HG03025 (cell line): Measurements from ENCODE around the gene CDK6.

Experiments
- ATAC-seq: cut with Tn5 transposase; IDR thresholded peaks from one replicate; pipeline ENCODE4 v1.9.1; 2021; ENCODE audit warnings: mild to moderate bottlenecking, moderate library complexity; ENCODE audit not compliant: unreplicated experiment, low FRiP score

Gene CDK6

DNA sequence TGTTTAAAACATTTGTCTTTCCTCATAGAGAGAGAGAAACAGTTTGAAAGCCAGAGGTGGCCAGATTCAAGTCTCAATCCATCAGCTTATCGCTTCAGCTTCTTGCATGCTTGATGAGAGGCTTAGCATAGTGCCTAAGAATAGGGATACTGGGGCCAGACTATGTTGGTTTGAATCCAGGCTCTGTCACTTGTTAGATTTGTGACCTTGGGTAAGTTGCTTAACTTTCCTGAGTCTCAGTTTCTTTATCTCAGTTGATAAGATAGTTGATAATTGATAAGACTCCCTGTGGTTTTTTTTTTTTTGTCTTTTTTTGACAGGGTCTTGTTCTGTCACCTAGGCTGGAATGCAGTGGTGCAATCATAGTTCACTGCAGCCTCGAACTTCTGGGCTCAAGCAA, 12.1 kb upstream of the CDK6 start:
- no peak for ATAC-seq

- no peak for ATAC-seq
These were observed 10.9 kb upstream of the CDK6 start for GRCh38 chr7:92847305-92847704.

- ATAC-seq = no peak
These were observed 9.4 kb upstream of the CDK6 start for GRCh38 chr7:92845736-92846135.

- no peak for ATAC-seq
These were observed 7.4 kb upstream of the CDK6 start for GRCh38 chr7:92843781-92844180.

DNA sequence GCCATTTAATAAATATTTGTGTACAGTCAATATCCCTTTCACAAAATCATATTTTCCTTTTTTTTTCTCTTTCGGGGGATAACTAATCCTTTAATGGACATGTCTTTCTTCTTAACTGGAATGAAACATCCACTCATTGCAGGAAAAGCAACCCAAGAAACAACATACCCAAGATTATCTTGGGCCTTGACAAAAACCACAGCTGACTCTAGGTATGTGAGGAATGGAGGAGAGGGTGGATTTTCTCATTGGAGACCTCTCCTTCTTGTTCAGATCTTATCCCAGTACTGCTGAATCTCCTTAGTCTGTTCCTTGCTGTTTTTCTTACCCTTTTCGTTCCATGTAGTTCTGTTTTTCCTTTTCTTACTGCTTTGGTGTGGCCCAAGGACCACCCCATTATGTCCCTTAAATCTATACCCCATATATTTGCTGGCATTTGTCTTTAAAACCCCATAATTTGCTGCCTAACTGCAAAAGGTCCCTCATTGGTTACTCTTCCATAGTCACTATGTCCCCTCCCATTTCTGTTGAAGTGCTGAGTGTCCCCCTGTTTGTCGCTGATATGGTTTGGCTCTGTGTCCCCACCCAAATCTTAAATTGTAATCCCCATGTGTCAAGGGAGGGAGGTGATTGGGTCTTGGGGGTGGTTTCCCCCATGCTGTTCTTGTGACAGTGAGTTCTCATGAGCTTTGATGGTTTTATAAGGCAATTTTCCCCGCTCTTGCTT, 6.8 kb upstream of the CDK6 start:
- no peak for ATAC-seq

GRCh38 chr7:92841192-92841591, 4.8 kb upstream of the CDK6 start:
- no peak for ATAC-seq

DNA sequence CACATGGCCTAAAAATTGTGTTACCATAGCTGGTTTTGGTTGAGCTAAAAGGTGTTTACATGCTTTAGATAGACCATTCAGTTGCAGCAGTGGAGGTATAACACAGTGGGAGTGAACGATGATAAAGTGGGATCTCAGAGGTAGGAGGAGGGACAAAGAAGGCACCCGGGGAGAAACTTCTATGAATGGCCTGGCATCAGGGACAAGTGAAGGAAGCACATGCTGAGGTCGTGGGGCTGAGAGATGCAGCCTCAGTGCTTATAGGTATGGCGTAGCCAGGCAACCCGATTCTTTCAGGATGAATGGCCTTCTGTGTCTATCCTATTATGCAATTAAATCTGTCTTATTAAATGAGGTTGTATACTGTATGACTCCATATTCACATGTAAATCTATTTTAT, 3.9 kb upstream of the CDK6 start:
- ATAC-seq = no peak

DNA sequence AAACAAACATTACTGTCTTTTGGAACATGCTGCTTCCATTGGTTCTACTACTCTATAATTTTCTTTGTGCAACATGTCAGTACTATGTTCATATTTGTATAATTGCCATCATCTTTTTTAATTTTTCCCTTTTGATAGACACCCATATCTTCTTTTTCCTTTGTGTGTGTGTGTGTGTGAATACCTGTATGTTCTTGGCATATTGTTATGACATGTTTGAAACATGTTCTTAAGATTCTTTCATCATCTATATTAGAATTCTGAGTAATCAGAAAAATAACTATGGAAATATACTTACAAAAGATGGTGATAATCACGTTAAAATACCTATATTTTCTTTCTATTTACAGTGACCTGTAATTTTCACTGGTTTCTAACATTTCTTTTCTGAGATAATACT, 3.5 kb upstream of the CDK6 start:
- ATAC-seq = no peak

DNA sequence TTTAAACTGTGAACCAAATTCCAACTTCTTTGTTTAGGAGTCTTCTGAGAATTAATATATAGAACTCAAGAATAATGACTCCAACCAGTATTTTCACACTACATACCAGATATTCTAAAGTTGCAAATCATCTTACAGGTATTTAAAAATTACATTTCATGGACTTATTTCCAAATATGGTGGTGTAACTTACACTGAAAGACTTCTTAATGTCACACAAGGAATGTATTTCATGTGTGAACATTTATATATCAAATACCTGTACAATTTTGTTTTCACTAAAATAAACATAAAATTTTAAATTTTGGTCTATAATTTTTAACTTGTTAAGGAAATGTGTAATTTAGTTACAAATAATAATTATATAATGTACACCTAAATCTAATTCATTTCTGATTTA, 2.6 kb upstream of the CDK6 start:
- no peak for ATAC-seq

DNA sequence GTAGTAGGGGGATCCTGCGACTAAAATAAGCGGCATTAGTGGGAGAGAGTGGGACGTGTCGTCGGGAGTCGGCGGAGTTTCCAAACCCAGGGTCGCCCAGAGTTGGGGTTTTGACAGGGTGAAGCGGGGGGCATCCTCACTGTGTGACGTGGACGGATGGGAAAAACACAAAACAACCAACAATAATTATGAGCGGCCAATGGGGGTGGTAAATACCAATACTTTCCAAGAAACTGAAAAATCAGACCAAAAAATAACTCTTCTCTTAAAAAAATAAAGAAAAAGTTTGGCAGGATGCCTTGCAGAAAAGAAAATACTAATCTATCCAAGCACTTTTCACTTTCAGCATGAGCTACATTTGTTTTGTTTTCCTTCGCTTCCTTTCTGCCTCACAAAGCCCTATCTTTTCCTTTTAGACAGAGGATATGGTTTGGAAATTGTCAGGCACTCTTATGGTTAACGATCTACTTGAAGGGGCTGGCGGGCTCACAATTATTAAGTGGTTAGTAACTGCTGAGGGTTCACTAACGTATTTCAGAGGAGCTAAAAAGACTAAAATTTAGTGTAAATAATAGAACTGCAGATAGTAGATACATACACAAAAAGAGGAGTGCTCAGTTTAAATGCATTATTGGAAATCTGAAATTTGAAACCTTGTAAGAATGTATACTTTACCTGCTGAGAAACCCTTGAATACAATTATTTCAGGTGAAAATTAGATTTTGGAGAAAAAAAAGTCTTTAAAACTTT, 802 bp upstream of the CDK6 start:
- ATAC-seq = no peak

DNA sequence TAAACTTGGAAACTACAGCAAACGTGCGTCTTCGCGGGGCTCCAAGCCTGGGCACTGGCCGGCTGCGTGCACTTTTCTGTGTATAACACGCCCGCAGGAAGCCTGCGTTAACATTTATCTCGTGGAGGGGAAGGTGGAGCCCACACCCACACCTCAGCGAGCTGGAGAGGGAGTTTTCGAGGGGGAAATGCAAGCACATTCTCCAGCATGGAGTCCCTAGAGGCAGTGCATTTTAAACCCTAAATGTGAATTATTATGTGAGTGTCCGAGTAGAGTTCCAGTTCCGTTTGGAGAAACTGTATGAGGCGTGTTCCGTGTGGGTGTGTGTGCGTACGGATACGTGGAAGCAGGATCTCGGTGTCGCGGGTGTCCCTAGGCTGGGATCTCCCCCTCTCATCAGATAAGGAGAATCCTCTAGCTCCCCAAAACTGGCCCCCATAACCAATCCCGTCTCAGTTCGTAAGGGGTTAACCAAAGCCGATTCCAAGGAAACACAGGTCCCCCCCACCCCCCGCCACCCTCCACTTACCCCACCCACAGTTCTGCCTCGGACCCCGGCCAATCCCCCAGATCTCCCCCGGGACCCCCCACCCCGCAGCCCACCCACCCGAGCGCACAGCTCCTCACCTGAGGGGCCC, 403 bp downstream of the CDK6 start:
- no peak for ATAC-seq

DNA sequence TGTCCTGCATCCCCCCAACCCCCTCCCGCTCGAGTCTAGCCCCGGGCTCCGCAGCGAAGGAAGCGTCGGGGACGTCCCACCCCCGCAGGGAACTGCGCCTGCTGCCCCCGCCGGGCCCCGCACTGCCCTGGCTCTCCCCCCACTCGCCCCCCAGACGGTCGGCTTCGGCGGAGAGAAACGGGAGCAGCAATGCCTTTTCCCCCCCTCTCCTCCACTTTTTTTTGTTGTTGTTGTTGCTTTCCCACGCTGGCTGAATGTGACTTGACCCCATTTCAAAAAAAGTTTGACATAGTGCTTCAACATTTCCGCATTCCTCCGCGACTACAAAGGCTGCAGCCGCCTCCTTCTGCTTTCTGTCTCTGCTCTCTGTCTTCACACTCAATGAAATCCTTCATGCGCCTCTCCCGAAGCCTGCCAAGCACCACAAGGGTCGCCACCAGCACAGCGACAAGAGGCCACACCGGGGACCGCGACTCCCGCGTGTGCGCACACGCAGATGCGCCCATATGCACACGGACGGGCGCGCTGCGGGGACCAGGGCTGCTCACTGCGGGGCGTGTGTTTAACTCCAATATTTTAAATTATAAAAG, 1.0 kb downstream of the CDK6 start:
- ATAC-seq = no peak

DNA sequence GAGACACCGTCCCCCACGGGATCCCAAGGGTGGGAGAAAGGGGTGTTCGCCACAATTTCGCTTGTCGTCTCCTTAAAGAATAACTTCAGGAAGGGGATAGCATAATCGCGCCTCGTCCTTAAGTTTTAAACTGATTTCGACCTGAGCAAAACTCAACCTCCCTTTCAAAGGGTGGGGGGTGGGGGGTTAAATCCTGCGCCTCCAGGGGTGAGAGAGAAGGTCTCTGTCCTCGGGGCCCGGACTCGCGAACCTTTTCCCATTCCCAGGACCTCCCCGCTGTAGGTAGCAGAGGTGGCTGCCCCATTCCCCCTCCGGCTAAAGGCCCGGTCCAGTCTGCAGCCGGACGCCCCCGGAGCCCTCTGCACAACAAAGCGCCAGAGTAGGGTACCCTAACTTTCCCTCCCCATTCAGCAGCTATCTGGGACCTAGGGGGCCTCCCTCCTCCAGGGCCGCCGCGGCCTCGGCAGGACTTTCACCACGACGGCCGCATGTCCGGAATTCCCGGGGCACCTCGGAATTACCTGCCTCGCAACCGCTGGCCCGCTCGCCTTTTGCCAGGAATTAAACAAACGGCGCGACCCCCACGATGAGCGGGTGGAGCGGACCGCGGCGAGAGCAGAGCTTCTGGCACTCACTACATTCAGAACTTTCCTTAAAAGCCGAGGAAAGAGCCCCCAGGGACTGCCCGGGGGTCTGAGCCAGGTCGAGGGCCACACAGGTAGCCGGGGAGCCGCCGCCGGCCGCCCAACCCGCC, 1.7 kb downstream of the CDK6 start:
- ATAC-seq = no peak

- peak; percentile 39 for ATAC-seq
These were observed 2.4 kb downstream of the CDK6 start for GRCh38 chr7:92833766-92834506.

GRCh38 chr7:92833024-92833765, 3.2 kb downstream of the CDK6 start:
- peak; percentile 52 for ATAC-seq

GRCh38 chr7:92832534-92833023, 3.8 kb downstream of the CDK6 start:
- peak; percentile 1 for ATAC-seq

- no peak for ATAC-seq
These were observed 4.4 kb downstream of the CDK6 start for GRCh38 chr7:92831716-92832533.

GRCh38 chr7:92830532-92831110, 5.8 kb downstream of the CDK6 start:
- ATAC-seq = no peak
